Hippocampal formation (tissue), 2 donors: Measurements from ENCODE around the gene C6orf62.
A peak's percentile ranks its signal among the peaks of the same experiment; 100 is the strongest.
"Not testable (repeated sequence)": the region's sequence is repeated elsewhere in the genome, so short reads cannot be mapped to it uniquely, and the experiment has no call there.

ENCODE experiments used
- DNase-seq, 2 donors: peaks; one replicate each; lab custom pipeline; 2025; lab: John Stamatoyannopoulos, UW

C6orf62 gene

DNA sequence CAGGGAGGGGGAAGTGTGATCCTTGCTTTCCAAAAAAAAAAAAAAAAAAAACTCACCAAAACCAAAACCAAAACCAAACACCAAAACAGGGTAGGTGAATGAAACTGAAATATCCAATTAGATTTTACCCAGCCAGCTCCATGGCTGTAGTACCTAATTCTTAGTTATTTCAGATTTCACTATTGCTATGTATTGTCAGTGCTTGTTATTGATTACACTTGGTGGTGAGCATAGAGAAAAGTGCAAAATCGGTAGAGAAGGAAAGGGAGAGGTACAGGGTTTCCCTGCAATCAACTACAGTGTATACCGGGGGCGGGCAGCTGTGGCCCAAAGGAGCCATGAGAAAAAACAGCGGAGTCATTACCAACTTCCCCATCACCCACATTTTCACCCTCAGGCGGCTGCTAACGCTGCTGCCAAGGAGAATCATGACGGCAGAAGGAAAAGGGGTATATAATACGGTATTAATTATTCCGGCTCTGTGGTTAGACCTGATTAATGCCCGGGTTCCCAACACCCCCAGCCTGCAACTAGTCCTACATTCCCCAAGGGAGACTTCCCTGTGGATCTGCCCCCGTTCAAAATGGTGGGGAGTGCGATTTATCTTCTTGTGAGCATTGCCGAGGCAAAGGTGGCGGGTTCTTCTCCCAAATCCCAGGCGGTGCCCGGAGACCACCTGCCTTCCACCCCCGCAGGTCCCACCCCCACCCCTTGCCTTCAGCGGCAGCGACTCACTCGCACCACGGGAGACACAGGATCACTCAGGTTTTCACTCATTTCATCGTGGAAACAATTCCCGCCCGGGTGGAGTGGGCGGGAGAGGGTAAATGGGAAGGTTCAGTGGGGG lies at the start of gene C6orf62:
Gene C6orf62 (minus strand): TSS at position 30 of the 847 bp plus-strand sequence. CDS start 486 bp downstream, outside the sequence.
- no peak for DNase-seq

DNA sequence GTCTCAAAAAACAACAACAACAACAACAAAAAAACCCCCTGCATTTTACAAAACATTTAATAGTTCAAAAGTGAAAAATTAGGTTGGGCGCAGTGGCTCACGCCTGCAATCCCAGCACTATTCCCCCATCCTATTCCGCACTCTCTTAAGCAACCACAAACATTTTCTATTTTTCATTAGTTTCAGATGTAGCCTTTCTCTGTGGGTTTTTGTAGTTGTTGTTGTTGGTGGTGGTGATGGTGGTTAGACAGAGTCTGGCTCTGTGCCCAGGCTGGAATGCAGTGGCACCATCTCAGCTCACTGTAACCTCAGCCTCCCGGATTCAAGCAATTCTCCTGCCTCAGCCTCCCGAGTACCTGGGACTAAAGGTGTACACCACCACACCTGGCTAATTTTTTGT lies 49.4 kb upstream of the C6orf62 start:
- DNase-seq: no peak

DNA sequence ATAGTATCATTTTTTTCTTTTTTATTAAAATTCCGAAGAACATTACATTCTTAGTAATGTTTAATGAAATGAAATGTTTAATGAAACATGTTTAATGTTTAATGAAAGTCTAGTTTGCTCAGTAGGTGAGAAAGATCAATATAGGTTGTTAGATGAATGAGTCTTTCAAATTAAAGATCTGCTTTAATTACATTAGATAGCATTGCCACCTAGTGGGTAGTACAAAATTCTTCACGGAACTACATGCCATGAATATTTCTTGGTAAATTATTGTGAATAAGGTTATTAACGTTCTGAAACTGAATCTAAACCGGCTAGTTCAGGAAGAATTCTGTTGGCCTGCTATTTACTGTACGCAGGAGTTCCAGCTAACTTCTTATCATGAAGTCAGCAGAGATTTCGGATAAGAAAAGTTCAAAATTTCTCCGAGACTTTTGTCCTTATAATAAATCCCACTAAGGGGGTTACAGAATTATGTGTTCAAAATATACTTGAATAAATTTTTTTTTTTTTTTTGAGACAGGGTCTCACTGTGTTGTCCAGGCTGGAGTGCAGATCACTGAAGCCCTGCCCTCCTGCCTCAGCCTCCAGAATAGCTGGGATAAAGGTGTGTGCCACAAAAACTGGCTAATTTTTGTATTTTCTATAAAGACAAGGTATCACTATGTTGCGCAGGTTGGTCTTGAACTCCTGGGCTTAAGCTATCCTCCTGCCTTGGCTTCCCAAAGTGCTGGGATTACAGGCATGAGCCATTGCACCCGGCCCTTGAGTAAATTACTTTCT lies 47.9 kb upstream of the C6orf62 start:
- DNase-seq: peak in 1 of 2 donors; percentile 60

DNA sequence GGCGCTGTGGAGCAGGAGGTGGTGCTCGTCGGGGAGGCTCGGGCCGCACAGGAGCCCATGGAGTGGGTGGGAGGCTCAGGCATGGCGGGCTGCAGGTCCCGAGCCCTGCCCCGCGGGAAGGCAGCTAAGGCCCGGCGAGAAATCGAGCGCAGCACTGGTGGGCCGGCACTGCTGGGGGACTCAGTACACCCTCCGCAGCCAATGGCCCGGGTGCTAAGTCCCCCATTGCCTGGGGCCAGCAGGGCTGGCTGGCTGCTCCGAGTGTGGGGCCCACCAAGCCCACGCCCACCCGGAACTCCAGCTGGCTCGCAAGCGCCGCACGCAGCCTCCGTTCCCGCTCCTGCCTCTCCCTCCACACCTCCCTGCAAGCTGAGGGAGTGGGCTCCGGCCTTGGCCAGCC lies 47.0 kb upstream of the C6orf62 start:
- DNase-seq: not testable (repeated sequence)

DNA sequence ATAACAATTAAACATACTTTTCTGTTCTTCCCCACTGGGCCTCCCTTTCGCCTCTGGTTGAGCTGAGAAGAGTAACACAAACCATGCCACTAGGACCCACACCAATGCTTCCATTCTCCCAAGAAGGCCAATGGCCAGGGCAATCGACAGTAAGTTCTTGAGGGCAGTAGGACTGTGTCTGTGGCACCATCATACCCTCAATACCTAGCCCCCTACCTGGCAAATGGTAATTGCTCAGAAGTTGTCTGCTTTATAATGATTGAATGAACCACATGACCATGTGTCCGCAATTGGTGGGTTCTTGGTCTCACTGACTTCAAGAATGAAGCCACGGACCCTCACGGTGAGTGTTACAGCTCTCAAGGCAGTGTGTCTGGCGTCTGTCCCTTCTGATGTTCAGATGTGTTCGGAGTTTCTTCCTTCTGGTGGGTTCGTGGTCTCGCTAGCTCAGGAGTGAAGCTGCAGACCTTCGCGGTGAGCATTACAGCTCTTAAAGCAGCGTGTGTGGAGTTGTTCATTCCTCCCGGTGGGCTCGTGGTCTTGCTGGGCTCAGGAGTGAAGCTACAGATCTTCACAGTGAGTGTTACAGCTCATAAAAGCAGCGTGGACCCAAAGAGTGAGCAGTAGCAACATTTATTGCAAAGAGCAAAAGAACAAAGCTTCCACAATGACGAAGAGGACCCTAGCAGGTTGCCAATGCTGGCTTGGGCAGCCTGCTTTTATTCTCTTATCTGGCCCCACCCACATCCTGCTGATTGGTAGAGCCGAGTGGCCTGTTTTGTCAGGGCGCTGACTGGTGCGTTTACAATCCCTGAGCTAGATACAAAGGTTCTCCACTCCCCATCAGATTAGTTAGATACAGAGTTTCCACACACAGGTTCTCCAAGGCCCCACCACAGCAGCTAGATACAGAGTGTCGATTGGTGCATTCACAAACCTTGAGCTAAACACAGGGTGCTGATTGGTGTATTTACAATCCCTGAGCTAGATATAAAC lies 46.2 kb upstream of the C6orf62 start:
- not testable (repeated sequence) for DNase-seq

DNA sequence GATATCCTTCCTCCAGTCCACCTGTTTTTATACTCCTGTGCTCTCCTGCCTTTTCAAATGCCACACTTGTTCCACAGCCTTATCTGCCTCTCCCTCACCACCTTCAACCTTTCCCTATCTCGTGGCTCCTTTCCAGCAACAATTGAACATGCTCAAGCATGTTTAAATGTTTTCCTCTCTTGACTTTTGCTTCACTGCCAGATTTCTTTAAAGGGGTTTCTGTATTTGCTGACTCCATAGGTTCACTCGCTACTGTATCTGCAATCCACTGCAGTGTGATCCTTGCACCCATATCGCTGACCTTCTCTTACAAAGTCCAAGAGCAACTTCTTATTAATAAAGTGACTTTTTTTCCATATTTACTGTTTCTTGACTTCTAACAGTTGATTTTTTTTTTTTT lies 44.6 kb upstream of the C6orf62 start:
- no peak for DNase-seq

DNA sequence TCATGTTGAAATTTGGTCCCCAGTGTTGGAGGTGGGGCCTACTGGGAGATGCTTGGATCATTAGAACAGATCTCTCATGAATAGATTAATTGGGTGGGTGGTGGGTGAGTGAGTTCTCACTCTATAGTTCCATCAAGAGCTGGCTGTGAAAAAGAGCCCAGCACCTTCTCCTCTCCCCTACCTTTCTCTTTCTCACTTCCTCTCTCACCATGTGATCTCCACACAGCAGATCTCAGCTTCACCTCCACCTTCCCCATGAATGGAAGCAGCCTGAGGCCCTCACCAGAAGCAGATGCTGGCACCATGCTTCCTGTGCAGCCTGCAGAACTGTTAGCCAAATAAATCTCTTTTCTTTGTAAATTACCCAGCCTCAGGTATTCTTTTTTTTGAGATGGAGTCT lies 42.9 kb upstream of the C6orf62 start:
- no peak for DNase-seq

DNA sequence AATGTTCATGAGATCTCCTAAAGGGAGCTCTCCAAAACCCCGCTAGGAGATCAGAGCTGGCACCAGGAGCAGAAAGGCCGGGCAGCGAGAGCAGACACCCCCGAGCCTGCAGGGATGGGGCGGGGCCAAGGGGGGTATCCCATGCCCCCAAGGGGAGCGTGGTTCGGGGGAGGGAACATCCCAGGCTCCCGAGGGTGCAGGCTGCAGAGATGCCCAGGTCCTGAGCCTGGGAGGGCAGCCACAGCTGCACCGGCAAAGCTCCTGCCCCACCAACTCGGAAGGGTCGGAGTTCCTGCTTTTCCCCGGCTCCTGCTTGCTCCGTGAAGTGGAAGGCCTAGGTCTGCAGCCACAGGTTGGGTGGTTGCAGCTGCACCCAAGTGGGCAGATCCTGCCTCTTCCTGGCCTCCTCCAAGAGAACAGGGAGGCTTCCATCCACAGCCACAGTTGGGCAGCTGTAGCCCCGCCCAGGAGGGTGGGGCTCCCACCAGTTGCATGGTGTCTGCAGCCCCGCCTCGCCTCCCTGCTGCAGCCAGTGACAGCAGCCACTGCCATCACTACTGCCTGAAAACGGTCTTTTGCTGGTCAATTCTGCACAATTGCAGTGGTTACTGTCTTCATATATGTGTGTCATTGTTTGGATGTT lies 42.4 kb upstream of the C6orf62 start:
- DNase-seq: no peak

DNA sequence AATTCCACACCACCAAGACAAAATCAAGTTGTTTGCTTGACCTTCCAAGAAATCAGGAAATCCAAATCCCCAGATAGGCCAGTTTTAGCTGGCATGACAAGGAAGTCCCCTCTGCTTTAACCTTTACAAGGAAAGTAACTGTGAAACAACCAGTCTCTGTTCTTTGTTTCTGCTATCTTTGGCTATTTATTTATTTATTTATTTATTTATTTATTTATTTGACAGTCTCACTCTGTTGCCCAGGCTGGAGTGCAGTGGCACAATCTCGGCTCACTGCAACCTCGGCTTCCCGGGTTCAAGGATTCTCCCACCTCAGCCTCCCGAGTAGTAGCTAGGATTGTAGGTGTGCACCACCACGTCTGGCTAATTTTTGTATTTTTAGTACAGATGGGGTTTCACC lies 41.3 kb upstream of the C6orf62 start:
- no peak for DNase-seq

DNA sequence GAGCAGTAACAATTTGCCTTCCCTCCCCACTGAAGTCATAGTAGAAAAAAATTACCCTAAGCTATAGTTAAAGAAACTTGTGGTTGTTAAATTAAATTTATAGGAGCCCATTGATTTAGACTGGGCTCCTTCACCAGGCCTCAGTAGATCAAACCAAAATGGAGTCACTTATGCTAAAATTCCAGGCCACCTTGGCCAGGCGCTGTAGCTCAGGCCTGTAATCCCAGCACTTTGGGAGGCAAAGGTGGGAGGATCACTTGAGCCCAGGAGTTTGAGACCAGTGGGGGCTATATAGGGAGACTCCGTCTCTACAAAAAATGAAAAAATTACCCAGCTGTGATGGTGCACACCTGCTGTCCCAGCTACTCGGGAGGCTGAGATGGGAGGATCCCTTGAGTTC lies 40.8 kb upstream of the C6orf62 start:
- DNase-seq: no peak

DNA sequence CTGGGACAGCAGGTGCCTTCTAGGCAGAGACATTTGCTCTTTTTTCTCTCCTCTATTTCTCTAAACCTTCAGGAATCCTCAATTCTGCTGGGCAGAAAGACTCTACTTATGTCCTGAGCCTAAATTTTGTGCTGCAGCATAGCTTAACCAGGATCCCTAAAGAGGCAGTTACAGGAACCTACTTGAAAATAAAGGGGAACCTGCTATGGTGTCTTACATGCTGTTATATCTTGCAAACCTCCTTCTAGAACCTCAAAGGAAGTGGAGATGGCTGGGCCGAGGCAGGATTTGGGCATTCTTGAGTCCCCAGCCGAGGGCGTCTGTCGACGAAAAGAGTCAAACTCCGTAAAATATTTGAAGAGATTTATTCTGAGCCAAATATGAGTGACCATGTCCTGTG lies 38.7 kb upstream of the C6orf62 start:
- no peak for DNase-seq

DNA sequence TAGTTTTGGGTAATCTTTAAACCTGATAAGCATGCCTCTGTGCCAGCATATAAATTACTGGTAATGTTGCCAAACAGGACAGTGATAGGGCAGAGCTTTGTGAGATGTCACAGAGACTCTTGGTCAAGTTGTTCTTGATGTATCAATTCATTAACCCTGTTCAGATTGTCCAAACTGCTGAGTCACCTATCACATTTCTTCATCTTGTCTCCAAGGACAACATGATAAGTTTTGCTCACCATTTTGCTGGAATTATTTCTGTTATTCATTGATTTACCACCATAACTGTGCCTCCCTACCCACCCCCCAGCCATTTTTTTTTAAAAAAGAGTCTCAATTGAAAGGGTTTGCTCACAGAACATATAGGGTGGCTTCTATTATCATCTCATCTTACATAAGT lies 36.3 kb upstream of the C6orf62 start:
- no peak for DNase-seq

DNA sequence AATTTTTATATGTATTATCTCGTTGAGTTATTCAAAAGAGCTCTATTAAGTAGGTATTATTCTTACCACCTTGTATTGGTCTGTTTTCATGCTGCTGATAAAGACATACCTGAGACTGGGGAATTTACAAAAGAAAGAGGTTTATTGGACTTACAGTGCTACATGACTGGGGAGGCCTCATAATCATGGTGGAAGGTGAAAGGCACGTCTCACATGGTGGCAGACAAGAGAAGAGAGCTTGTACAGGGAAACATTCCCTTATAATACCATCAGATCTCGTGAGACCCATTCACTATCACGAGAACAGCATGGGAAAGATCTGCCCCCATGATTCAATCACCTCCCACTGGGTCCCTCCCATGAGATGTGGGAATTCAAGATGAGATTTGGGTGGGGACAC lies 35.4 kb upstream of the C6orf62 start:
- not testable (repeated sequence) for DNase-seq

DNA sequence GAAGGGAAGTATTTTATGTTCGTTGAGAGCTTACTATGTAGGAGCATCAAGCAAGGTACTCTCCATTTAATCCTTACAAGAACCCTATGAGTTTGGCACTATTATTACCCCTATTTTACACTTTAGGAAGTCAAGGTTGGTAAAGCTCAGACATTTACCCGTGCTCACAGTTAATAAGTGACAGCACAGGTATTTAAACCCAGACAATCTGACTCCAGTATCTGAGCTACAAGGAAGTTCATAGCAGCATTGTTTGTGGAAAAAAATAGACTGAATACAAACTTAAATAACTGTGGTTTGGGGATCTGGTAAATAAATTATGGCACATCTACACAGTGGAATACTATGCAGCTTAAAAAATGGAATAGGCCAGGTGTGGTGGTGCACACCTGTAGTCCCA lies 34.6 kb upstream of the C6orf62 start:
- DNase-seq: no peak

DNA sequence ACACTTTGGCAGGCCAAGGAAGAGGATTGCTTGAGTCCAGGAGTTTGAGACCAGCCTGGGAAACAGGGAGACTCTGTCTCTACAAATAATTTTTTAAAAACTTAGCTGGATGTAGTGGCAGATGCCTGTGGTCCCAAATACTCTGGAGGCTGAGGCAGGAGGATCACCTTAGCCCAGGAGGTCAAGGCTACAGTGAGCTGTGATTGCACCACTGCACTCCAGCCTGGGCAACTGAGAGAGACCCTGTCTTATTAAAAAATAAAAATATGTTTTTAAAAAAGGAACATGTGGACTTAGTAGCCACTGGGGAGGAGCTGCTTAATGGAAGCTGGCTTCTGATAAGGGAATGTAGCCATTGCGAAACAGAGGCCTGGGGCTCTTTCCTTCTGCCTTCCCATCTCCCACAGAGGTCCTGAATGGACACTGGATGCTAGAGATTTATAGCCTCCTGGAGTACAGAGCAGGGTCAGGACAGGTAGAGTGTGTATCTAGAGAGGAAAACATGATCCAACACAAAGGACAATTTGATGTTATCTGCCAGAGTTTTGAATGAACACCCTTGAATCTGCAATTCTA lies 34.1 kb upstream of the C6orf62 start:
- no peak for DNase-seq

DNA sequence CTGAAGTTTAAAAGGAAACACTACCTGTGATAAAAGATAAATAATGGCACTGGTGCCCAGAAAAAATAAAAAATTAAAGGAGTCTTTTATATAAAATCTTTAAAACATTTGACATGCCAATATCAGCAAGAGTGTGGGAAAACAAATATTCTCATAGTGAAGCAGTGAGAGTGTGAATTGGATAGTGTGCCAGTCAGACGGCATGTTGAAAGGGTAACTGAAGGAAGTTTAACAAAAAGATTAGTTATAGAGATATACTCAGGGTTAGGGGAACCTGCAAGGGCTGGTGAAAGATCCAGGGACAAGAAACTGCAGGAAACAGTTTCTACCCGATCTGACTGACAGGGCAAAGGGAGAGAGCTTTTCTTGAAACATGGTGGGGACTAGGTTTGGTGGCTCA lies 33.5 kb upstream of the C6orf62 start:
- no peak for DNase-seq

DNA sequence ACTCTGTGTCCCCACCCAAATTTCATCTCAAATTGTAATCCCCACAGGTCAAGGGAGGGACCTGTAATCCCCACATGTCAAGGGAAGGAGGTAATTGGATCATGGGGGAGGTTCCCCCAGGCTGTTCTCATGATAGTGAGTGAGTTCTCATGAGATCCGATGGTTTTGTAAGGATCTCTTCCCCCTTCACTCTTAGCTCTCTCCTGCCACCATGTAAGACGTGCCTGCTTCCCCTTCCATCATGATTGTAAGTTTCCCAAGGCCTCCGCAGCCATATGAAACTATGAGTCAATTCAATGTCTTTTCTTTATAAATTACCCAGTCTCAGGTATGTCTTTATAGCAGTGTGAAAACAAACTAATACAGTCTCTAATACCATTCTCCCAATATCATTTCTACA lies 31.9 kb upstream of the C6orf62 start:
- not testable (repeated sequence) for DNase-seq

DNA sequence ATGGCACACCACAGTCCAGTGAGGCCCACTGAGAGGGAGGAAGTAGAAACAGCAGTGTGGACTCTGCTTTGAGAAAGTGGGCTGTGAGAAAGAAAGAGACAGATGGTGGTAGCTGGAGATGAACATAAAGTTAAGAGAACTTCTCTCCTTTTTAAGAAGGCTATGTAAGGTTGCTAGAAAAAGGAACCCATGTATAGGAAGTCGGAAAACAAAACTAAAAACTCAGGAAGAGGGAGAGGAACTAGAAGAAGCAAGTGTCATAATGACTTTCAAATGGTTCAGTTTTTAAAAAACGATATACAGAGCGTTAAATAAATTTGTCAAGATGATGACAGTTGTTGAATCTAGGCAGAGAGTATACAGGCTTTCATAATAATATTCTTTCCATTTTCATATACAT lies 30.3 kb upstream of the C6orf62 start:
- DNase-seq: no peak

DNA sequence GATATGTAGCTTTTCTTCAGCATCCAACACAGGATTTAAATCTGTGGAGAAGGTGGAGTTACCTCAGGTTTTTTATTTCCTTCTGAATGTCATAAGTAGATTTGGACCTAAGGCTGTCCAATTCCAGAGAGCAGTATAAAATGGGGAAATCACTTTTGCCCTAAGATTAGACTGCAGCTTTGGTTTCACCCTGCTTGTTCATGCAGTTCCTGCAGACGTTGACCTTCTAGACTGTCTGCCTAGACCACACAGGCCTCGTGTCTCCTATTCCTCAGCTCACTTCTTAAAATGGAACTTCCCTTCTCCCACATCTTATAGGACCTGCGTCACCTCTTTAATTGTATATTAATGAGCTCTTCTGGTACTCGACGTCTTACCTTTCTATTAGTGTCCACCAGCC lies 26.0 kb upstream of the C6orf62 start:
- DNase-seq: peak in 1 of 2 donors; percentile 20

DNA sequence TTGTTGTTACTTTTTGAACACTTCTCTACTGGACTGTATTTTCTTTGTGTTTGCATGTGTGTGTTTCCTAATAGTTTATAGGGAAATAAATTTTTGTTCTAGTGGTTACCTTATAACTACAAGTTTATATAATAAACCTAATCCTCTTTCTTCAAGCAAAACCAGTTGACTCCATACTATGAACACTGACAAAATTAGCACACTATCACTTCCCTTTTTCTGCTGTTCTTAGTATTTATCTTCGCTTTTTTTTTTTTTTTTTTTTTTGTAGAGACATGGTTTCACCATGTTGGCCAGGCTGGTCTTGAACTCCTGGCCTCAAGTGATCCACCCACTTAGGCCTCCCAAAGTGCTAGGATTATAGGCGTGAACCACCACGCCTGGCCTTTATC lies 25.0 kb upstream of the C6orf62 start:
- no peak for DNase-seq
